Calu3 (cell line): Measurements from ENCODE around the gene PSME1. TPM values are rescaled to one million over a fixed set of nuclear protein-coding genes. Genes with fewer than 3 reads are reported as not detected.

ENCODE experiments used
- BruUV-seq: library from RNA; stranded (reverse); fragments of 400-500 nt; replicated peaks from 2 replicates; lab custom pipeline; 2021; lab: Mats Ljungman, UMichigan
- CTCF ChIA-PET: fragments of 300-600 bp; sonication (Branson Sonifier 250); formaldehyde crosslinking; loops from one replicate; lab custom pipeline; 2022; ENCODE audit warnings: antibody characterized with exemption; lab: Charles Lee
- DNase-seq: peaks from one replicate; pipeline ENCODE4 v3.0.0; 2022
- H3K27ac Mint-ChIP-seq: one replicate; pipeline ENCODE4 v1.8.0; 2022; ENCODE audit warnings: mixed read lengths; ENCODE audit not compliant: unreplicated experiment
- H3K27me3 Mint-ChIP-seq: one replicate; pipeline ENCODE4 v1.8.0; 2022; ENCODE audit warnings: mixed read lengths; ENCODE audit not compliant: unreplicated experiment
- H3K36me3 Mint-ChIP-seq: one replicate; pipeline ENCODE4 v1.8.0; 2022; ENCODE audit warnings: mild to moderate bottlenecking, moderate library complexity, mixed read lengths; ENCODE audit not compliant: insufficient read depth, unreplicated experiment
- H3K4me1 Mint-ChIP-seq: one replicate; pipeline ENCODE4 v1.8.0; 2022; ENCODE audit warnings: mild to moderate bottlenecking, low read depth, mixed read lengths; ENCODE audit not compliant: unreplicated experiment
- H3K4me3 Mint-ChIP-seq: one replicate; pipeline ENCODE4 v1.8.0; 2022; ENCODE audit warnings: mild to moderate bottlenecking, low read depth, moderate library complexity, mixed read lengths; ENCODE audit not compliant: unreplicated experiment
- H3K9me3 Mint-ChIP-seq: one replicate; pipeline ENCODE4 v1.8.0; 2022; ENCODE audit warnings: low read depth, mixed read lengths; ENCODE audit not compliant: unreplicated experiment
- CTCF ChIP-seq: fragments of 200-600 bp; IDR thresholded peaks from one replicate; pipeline ENCODE4 v1.8.0; 2022; ENCODE audit warnings: antibody characterized with exemption; ENCODE audit not compliant: unreplicated experiment
- intact Hi-C: fragments of 100-400 bp; cut with micrococcal nuclease; formaldehyde crosslinking; loops from one replicate; pipeline ENCODE4 v1.10.0; 2022; ENCODE audit not compliant: unreplicated experiment
- total RNA-seq: library from RNA; stranded (reverse); gene quantifications from 2 replicates; pipeline ENCODE4 v1.2.3, GENCODE V29; 2022

Gene PSME1
- total RNA-seq, 1 experiment from 2014 or later: 259 TPM

- BruUV-seq: no TSS peak
- Mint-ChIP-seq H3K4me3 (no peak overlapping the region), H3K9me3 (no peaks in the 10 kb centered on the region), H3K27ac (no peak overlapping the region), H3K4me1 (no peaks in the 10 kb centered on the region), H3K36me3 (peaks cover 63% of the 10 kb centered on the region), H3K27me3 (no peaks in the 10 kb centered on the region)
- TF ChIP-seq CTCF: no peak
- intact Hi-C loops: no loop called here
- DNase-seq: no peak
- CTCF ChIA-PET: no interaction called here
These were observed 41.2 kb downstream of the PSME1 start for GRCh38 chr14:24177041-24177825.

- no TSS peak for BruUV-seq
- H3K9me3 Mint-ChIP-seq: no peaks in the 10 kb centered on the region
- H3K27ac Mint-ChIP-seq: no peak overlapping the region
- no peak overlapping the region for H3K4me3 Mint-ChIP-seq
- no peaks in the 10 kb centered on the region for H3K27me3 Mint-ChIP-seq
- intact Hi-C loops: no loop called here
- peaks cover 67% of the 10 kb centered on the region for H3K36me3 Mint-ChIP-seq
- CTCF ChIA-PET: no interaction called here
- DNase-seq: no peak
- TF ChIP-seq CTCF: no peak
- H3K4me1 Mint-ChIP-seq: no peaks in the 10 kb centered on the region
These were observed 41.9 kb downstream of the PSME1 start for GRCh38 chr14:24177891-24178290.

GRCh38 chr14:24178399-24179178 is 42.6 kb downstream of the PSME1 start:
- no peak overlapping the region for H3K4me3 Mint-ChIP-seq
- peaks cover 70% of the 10 kb centered on the region for H3K36me3 Mint-ChIP-seq
- H3K9me3 Mint-ChIP-seq: no peaks in the 10 kb centered on the region
- DNase-seq: no peak
- H3K27me3 Mint-ChIP-seq: no peaks in the 10 kb centered on the region
- BruUV-seq: no TSS peak
- H3K27ac Mint-ChIP-seq: peak overlapping the region; percentile 31
- no peak for TF ChIP-seq CTCF
- CTCF ChIA-PET: no interaction called here
- intact Hi-C loops: no loop called here
- H3K4me1 Mint-ChIP-seq: no peaks in the 10 kb centered on the region

GRCh38 chr14:24179294-24179960 is 43.4 kb downstream of the PSME1 start:
- H3K27me3 Mint-ChIP-seq: no peaks in the 10 kb centered on the region
- intact Hi-C loops: no loop called here
- no peaks in the 10 kb centered on the region for H3K4me1 Mint-ChIP-seq
- H3K4me3 Mint-ChIP-seq: no peak overlapping the region
- H3K27ac Mint-ChIP-seq: peak overlapping the region; percentile 31
- no peak for DNase-seq
- CTCF ChIA-PET: no interaction called here
- peaks cover 67% of the 10 kb centered on the region for H3K36me3 Mint-ChIP-seq
- no TSS peak for BruUV-seq
- no peak for TF ChIP-seq CTCF
- H3K9me3 Mint-ChIP-seq: no peaks in the 10 kb centered on the region
